AML-193 (cell line): Measurements from ENCODE around the gene CES3.
A peak's percentile ranks its signal among the peaks of the same experiment; 100 is the strongest.
"Not testable (repeated sequence)": the region's sequence is repeated elsewhere in the genome, so short reads cannot be mapped to it uniquely, and the experiment has no call there.

Experiments
- DNase-seq, 2 experiments: peaks; one replicate each; lab custom pipeline; 2025; lab: John Stamatoyannopoulos, UW

The CES3 gene

GRCh38 chr16:66926171-66926947, 34.7 kb upstream of the CES3 start:
- no peak for DNase-seq

GRCh38 chr16:66926961-66927436, 34.1 kb upstream of the CES3 start:
- peak; percentile 27 to 44 for DNase-seq

GRCh38 chr16:66927918-66928649, 33.0 kb upstream of the CES3 start:
- DNase-seq, result no peak

GRCh38 chr16:66928702-66929388, 32.2 kb upstream of the CES3 start:
- peak; percentile 30 to 32 for DNase-seq

GRCh38 chr16:66930189-66930588, 30.9 kb upstream of the CES3 start:
- DNase-seq, result no peak

GRCh38 chr16:66931665-66932064, 29.4 kb upstream of the CES3 start:
- no peak for DNase-seq

GRCh38 chr16:66932076-66932475, 29.0 kb upstream of the CES3 start:
- no peak for DNase-seq

- no peak for DNase-seq
Measured at GRCh38 chr16:66933776-66934137, 27.3 kb upstream of the CES3 start.

- peak; percentile 62 to 69 for DNase-seq
Measured at GRCh38 chr16:66934138-66934838, 26.8 kb upstream of the CES3 start, which contains the start of gene CIAO2B. Gene CIAO2B (minus strand): TSS chr16:66934402. CDS start chr16:66934364, 38 bp downstream.

- not testable (repeated sequence) for DNase-seq
Measured at GRCh38 chr16:66934839-66935313, 26.2 kb upstream of the CES3 start.

GRCh38 chr16:66935314-66936011, 25.6 kb upstream of the CES3 start, which contains the start of gene CES2:
Gene CES2 (plus strand): TSS chr16:66935516. CDS start chr16:66935636, 120 bp downstream.
- DNase-seq, result no peak

- no peak for DNase-seq
Measured at GRCh38 chr16:66936462-66936861, 24.6 kb upstream of the CES3 start.

- DNase-seq, result no peak
Measured at GRCh38 chr16:66936889-66937554, 24.0 kb upstream of the CES3 start.

GRCh38 chr16:66937725-66938337, 23.2 kb upstream of the CES3 start:
- no peak for DNase-seq

- no peak for DNase-seq
Measured at GRCh38 chr16:66939366-66939765, 21.7 kb upstream of the CES3 start.

- no peak for DNase-seq
Measured at GRCh38 chr16:66940236-66940635, 20.8 kb upstream of the CES3 start.

- DNase-seq, result no peak
Measured at GRCh38 chr16:66942981-66943380, 18.1 kb upstream of the CES3 start.

GRCh38 chr16:66943426-66944053, 17.5 kb upstream of the CES3 start:
- no peak for DNase-seq

- DNase-seq, result no peak
Measured at GRCh38 chr16:66944054-66944441, 17.0 kb upstream of the CES3 start.

GRCh38 chr16:66944971-66945370, 16.1 kb upstream of the CES3 start:
- not testable (repeated sequence) for DNase-seq
